Upper lobe of left lung (tissue), 4 donors: ENCODE measurements around the gene TJP3.

Source experiments
- EP300 ChIP-seq, 4 donors: sonication (generic); formaldehyde crosslinking; IDR thresholded peaks; one replicate each; pipeline ENCODE4 v1.5.1; 2017; ENCODE audit warnings: antibody characterized with exemption in 4 of 4, control low read depth in 2 of 4
- POLR2A ChIP-seq, 4 donors: fragments of 450-650 bp; IDR thresholded peaks; one replicate each; pipeline ENCODE4 v1.5.1; 2016 to 2017; ENCODE audit warnings: antibody characterized with exemption in 4 of 4, mild to moderate bottlenecking in 2 of 4
- TF ChIP-seq, protein P1 (sequence below), 6 experiments: fragments of 450-650 bp in 4 of 6; fragments of 200-600 bp in 2 of 6; sonication (generic) in 2 of 6; IDR thresholded peaks; one replicate each; pipeline ENCODE4 v1.5.1; 2016 to 2019; ENCODE audit warnings: antibody characterized with exemption in 6 of 6

DNA sequence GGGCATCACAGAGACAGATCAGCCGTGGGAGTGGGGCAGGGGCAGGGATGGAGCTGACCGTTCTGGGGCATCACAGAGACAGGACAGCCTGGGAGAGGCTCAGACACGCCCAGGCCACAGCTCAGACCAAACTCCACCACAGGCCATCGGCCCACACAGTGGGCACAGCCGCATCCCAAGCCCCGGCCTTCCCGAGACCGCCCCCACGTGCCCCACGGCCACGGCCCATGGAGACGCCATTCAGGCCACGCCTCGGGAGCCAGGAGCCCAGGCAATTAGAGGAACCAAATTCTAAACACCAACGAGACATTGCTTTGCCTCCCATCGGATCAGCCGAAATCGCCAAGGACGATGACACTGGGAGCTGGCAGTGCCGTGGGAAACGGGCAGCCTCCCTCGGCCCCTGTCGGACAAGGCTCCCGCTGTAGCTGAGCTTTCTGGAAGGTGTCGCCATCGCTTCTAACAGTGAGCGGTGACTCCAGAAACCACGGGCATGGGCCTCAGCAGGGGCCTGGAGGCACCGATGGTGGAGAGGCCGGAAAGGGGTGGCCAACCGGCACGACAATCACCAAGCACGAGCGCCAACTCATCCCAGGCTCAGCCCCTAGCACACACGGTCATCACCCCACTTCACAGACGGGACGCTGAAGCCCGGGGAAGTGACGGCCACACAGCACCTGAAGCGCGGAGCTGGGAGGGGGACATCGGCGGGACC is 10.4 kb upstream of the TJP3 start:
- no peak for TF ChIP-seq POLR2A (IDR thresholded peaks at IDR 0.05)
- TF ChIP-seq, protein P1, sequence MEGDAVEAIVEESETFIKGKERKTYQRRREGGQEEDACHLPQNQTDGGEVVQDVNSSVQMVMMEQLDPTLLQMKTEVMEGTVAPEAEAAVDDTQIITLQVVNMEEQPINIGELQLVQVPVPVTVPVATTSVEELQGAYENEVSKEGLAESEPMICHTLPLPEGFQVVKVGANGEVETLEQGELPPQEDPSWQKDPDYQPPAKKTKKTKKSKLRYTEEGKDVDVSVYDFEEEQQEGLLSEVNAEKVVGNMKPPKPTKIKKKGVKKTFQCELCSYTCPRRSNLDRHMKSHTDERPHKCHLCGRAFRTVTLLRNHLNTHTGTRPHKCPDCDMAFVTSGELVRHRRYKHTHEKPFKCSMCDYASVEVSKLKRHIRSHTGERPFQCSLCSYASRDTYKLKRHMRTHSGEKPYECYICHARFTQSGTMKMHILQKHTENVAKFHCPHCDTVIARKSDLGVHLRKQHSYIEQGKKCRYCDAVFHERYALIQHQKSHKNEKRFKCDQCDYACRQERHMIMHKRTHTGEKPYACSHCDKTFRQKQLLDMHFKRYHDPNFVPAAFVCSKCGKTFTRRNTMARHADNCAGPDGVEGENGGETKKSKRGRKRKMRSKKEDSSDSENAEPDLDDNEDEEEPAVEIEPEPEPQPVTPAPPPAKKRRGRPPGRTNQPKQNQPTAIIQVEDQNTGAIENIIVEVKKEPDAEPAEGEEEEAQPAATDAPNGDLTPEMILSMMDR (IDR thresholded peaks at IDR 0.05) = no peak
- no peak for TF ChIP-seq EP300 (IDR thresholded peaks at IDR 0.05)
